K562 (cell line): ENCODE measurements around the gene EPHA2. TPM values are rescaled to one million over a fixed set of nuclear protein-coding genes. Genes with fewer than 3 reads are reported as not detected.

Source experiments
- ARID1B ChIP-seq: fragments of 450-650 bp; IDR thresholded peaks from 2 replicates; pipeline ENCODE4 v1.6.1; 2016; ENCODE audit warnings: antibody characterized with exemption, mild to moderate bottlenecking, inconsistent platforms
- ATF1 ChIP-seq, 2 experiments: fragments of 450-650 bp in 1 of 2; IDR thresholded peaks; 2 replicates each; pipeline ENCODE4 v1.6.1; 2016; ENCODE audit warnings: missing compliant biosample characterization in 1 of 2, missing genetic modification characterization in 1 of 2
- CHD2 ChIP-seq: IDR thresholded peaks from 2 replicates; pipeline ENCODE4 v1.6.1; 2011; ENCODE audit warnings: low read depth, low read length
- FOXA1 ChIP-seq: fragments of 450-650 bp; IDR thresholded peaks from 2 replicates; pipeline ENCODE4 v1.6.1; 2016; ENCODE audit warnings: mild to moderate bottlenecking, borderline replicate concordance
- MED1 ChIP-seq: sonication (generic); formaldehyde crosslinking; IDR thresholded peaks from 2 replicates; pipeline ENCODE4 v1.8.1; 2023; ENCODE audit warnings: missing genetic modification reagents, borderline replicate concordance
- MNT ChIP-seq, 2 experiments: fragments of 450-650 bp; conservative IDR thresholded peaks; 2 replicates each; pipeline ENCODE4 v1.6.1; 2017; ENCODE audit warnings: mild to moderate bottlenecking in 2 of 2, moderate library complexity in 2 of 2
- MTF1 ChIP-seq: fragments of 250-450 bp; sonication (Bioruptor Pico); IDR thresholded peaks from 2 replicates; pipeline ENCODE4 v1.9.0; 2021; ENCODE audit warnings: moderate library complexity, mild to moderate bottlenecking, inconsistent platforms, borderline replicate concordance
- NR1H2 ChIP-seq: sonication (generic); formaldehyde crosslinking; IDR thresholded peaks from 2 replicates; pipeline ENCODE4 v1.4.0; 2020; ENCODE audit warnings: mild to moderate bottlenecking, missing genetic modification reagents
- PHTF2 ChIP-seq: fragments of 250-450 bp; sonication (Bioruptor Pico); IDR thresholded peaks from 2 replicates; pipeline ENCODE4 v1.5.0; 2021; ENCODE audit warnings: mild to moderate bottlenecking
- TARDBP ChIP-seq: fragments of 450-650 bp; IDR thresholded peaks from 2 replicates; pipeline ENCODE4 v1.6.1; 2016
- TCF7L2 ChIP-seq: fragments of 150-350 bp; IDR thresholded peaks from 2 replicates; pipeline ENCODE4 v1.6.1; 2016; ENCODE audit warnings: low read depth, mild to moderate bottlenecking, low read length, moderate library complexity
- ZNF121 ChIP-seq: sonication (generic); formaldehyde crosslinking; conservative IDR thresholded peaks from 2 replicates; pipeline ENCODE4 v1.8.0; 2022; ENCODE audit warnings: missing genetic modification reagents
- ZNF174 ChIP-seq: fragments of 250-450 bp; sonication (Bioruptor Pico); IDR thresholded peaks from 2 replicates; pipeline ENCODE4 v1.4.0; 2020; ENCODE audit warnings: mild to moderate bottlenecking
- ZNF239 ChIP-seq: fragments of 250-450 bp; sonication (Bioruptor Pico); IDR thresholded peaks from 2 replicates; pipeline ENCODE4 v1.4.0; 2020; ENCODE audit warnings: mild to moderate bottlenecking
- ZNF316 ChIP-seq: fragments of 450-650 bp; IDR thresholded peaks from 2 replicates; pipeline ENCODE4 v1.6.1; 2016
- ZNF384 ChIP-seq: IDR thresholded peaks from 2 replicates; pipeline ENCODE4 v1.6.1; 2012; ENCODE audit warnings: low read depth, low read length, improper control_type of control experiment
- ZNF561 ChIP-seq: fragments of 450-650 bp; formaldehyde crosslinking; conservative IDR thresholded peaks from 2 replicates; pipeline ENCODE4 v1.4.0; 2020; ENCODE audit warnings: mild to moderate bottlenecking, moderate library complexity
- ZNF639 ChIP-seq, 2 experiments: fragments of 200-800 bp in 1 of 2; sonication (Bioruptor generic) in 1 of 2; sonication (generic) in 1 of 2; formaldehyde crosslinking in 1 of 2; IDR thresholded peaks in 1 of 2; conservative IDR thresholded peaks in 1 of 2; 2 replicates each; pipeline versions ENCODE4 v1.5.0 to v1.6.1; 2016 to 2020; ENCODE audit warnings: missing compliant biosample characterization in 1 of 2, missing genetic modification characterization in 1 of 2, missing genetic modification reagents in 1 of 2
- polyA plus RNA-seq, 8 experiments: library from polyadenylated mRNA; depleted of rRNA in 4 of 8; stranded (reverse) in 5 of 8; unstranded in 3 of 8; fragments of >200 nt; fragmentation: Nextera tagmentation in 2 of 8; fragmentation: Illumina TruSeq in 1 of 8; extraction: Ambion mirVana in 2 of 8; extraction: Trizol in 1 of 8; gene quantifications; 2 replicates each; pipeline versions ENCODE4 v1.2.1 to v1.2.3, GENCODE V29; 2011 to 2014; ENCODE audit warnings: inconsistent platforms in 1 of 8, missing spikeins in 1 of 8
- total RNA-seq, 7 experiments: library from RNA; depleted of rRNA in 6 of 7; stranded (reverse); fragments of >200 nt in 6 of 7; fragmentation: Illumina TruSeq in 2 of 7; extraction: Trizol in 2 of 7; gene quantifications; 2 replicates each; pipeline versions ENCODE4 v1.2.1 to v1.2.3, GENCODE V29; 2011 to 2021; ENCODE audit warnings: low replicate concordance in 1 of 7
- TF ChIP-seq, protein P1 (sequence below): IDR thresholded peaks from 2 replicates; pipeline ENCODE4 v1.6.1; 2011; ENCODE audit warnings: borderline replicate concordance, low read depth, mild to moderate bottlenecking, moderate library complexity, low read length; ENCODE audit not compliant: insufficient read depth, poor library complexity, severe bottlenecking
- TF ChIP-seq, protein P2 (sequence below): fragments of 450-650 bp; formaldehyde crosslinking; conservative IDR thresholded peaks from 2 replicates; pipeline ENCODE4 v1.4.0; 2022; ENCODE audit warnings: mild to moderate bottlenecking, missing genetic modification characterization

EPHA2 gene
- total and polyA plus RNA-seq, 9 of the 15 experiments (the other 6 are each of a cell fraction or from before 2014, with no cell fraction given): 0.04 to 0.40 (median 0.07) TPM; not detected in 4

DNA sequence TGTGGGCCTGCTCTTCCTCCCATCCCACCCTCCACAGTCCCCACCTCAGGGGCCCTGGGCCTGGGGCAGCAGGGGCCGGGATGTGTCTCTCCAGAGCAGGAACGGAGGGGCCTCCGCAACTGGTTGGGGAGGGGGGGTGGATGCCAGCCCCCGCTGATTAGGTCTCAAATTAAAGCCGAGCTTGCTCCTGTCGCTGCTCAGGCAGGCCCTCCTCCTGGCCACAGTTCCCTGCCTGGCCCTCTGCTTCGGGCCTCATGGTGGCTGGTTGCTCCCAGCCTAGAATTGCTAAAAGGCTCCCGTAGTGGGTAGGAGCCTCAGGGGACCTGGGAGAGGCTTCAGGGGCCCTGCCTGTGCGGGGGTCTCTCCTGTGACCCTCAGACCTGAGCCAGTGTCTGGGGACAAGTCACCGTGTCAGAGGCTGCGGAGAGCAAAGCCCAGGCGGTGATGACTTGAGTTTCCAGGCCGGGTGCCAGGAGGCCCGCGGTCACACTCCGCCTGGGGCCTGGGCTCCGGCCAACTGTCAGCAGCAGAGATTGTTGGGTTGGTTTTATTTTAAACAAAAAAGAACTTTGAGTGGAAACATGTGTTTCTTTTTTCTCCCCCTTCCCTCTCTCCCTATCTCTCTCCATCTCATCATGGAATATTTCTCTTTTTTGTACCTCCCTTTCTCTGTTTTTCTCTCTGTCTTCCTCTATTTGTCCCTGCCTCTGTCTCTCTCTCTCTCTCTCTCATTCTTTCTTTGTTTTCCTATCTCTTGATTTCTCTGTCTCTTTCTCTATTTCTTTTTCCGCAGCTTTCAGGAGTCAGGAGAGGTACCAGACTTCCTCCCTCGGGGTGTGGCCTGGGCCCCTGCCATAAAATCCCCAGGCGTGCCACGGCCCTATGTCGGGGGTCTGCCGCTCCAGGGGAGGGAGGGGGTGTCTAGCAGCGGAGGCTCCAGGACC is 20.0 kb upstream of the EPHA2 start (continued):
- TF ChIP-seq, protein P1, sequence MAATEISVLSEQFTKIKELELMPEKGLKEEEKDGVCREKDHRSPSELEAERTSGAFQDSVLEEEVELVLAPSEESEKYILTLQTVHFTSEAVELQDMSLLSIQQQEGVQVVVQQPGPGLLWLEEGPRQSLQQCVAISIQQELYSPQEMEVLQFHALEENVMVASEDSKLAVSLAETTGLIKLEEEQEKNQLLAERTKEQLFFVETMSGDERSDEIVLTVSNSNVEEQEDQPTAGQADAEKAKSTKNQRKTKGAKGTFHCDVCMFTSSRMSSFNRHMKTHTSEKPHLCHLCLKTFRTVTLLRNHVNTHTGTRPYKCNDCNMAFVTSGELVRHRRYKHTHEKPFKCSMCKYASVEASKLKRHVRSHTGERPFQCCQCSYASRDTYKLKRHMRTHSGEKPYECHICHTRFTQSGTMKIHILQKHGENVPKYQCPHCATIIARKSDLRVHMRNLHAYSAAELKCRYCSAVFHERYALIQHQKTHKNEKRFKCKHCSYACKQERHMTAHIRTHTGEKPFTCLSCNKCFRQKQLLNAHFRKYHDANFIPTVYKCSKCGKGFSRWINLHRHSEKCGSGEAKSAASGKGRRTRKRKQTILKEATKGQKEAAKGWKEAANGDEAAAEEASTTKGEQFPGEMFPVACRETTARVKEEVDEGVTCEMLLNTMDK: no peak
- no peak for TF ChIP-seq ZNF174 (CRISPR knock-in tag)
- TF ChIP-seq MTF1: no peak
- TF ChIP-seq FOXA1: no peak
- no peak for TF ChIP-seq ZNF316
- TF ChIP-seq ZNF384: no peak
- no peak for TF ChIP-seq MED1 (CRISPR knock-in tag)
- TF ChIP-seq ZNF561 (CRISPR knock-in tag): no peak
- 0 out of 4 replicates have a peak, but pooled peaks of 1 of the 2 experiments have one; percentile 18 for TF ChIP-seq MNT (conservative IDR thresholded peaks at IDR 0.05)
- TF ChIP-seq, protein P2, sequence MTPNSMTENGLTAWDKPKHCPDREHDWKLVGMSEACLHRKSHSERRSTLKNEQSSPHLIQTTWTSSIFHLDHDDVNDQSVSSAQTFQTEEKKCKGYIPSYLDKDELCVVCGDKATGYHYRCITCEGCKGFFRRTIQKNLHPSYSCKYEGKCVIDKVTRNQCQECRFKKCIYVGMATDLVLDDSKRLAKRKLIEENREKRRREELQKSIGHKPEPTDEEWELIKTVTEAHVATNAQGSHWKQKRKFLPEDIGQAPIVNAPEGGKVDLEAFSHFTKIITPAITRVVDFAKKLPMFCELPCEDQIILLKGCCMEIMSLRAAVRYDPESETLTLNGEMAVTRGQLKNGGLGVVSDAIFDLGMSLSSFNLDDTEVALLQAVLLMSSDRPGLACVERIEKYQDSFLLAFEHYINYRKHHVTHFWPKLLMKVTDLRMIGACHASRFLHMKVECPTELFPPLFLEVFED: no peak
- no peak for TF ChIP-seq ATF1 (CRISPR knock-in tag; IDR thresholded peaks at IDR 0.05)
- 0 out of 2 replicates have a peak, but pooled peaks have one; percentile 10 for TF ChIP-seq ATF1 (tag; IDR thresholded peaks at IDR 0.05)
- TF ChIP-seq TCF7L2: no peak
- TF ChIP-seq ARID1B: peak; percentile 52
- TF ChIP-seq ZNF121 (CRISPR knock-in tag): no peak
- no peak for TF ChIP-seq NR1H2 (CRISPR knock-in tag)
- TF ChIP-seq ZNF239 (CRISPR knock-in tag): peak; percentile 45; the same call in 1 of the 2 replicates
- TF ChIP-seq ZNF639 (CRISPR knock-in tag; conservative IDR thresholded peaks at IDR 0.05 in 1 of 2, IDR thresholded peaks at IDR 0.05 in 1 of 2): no peak
- no peak for TF ChIP-seq TARDBP
- TF ChIP-seq PHTF2 (CRISPR knock-in tag): no peak
- TF ChIP-seq CHD2: no peak
